Measurements from ENCODE around the gene DTNB.
A peak's percentile ranks its signal among the peaks of the same experiment; 100 is the strongest.

Gene DTNB

GRCh38 chr2:25424426-25425028 lies 248.8 kb downstream of the DTNB start (continued):
- TF ChIP-seq, protein P1, sequence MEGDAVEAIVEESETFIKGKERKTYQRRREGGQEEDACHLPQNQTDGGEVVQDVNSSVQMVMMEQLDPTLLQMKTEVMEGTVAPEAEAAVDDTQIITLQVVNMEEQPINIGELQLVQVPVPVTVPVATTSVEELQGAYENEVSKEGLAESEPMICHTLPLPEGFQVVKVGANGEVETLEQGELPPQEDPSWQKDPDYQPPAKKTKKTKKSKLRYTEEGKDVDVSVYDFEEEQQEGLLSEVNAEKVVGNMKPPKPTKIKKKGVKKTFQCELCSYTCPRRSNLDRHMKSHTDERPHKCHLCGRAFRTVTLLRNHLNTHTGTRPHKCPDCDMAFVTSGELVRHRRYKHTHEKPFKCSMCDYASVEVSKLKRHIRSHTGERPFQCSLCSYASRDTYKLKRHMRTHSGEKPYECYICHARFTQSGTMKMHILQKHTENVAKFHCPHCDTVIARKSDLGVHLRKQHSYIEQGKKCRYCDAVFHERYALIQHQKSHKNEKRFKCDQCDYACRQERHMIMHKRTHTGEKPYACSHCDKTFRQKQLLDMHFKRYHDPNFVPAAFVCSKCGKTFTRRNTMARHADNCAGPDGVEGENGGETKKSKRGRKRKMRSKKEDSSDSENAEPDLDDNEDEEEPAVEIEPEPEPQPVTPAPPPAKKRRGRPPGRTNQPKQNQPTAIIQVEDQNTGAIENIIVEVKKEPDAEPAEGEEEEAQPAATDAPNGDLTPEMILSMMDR (tag by site-specific recombination; IDR thresholded peaks at IDR 0.05): no peak

- CTCF ChIA-PET: no interaction called here
- TF ChIP-seq ZSCAN16 (tag by site-specific recombination; IDR thresholded peaks at IDR 0.05): peak; percentile 42; the same call in 1 of the 2 replicates
- TF ChIP-seq ZNF548 (tag by site-specific recombination; IDR thresholded peaks at IDR 0.05): no peak
- no peak for TF ChIP-seq ZNF596 (tag by site-specific recombination; IDR thresholded peaks at IDR 0.05)
- no peak for TF ChIP-seq ZNF626 (tag by site-specific recombination; IDR thresholded peaks at IDR 0.05)
- TF ChIP-seq KLF8 (tag by site-specific recombination; IDR thresholded peaks at IDR 0.05): no peak
- no peak for TF ChIP-seq ZNF2 (tag by site-specific recombination; IDR thresholded peaks at IDR 0.05)
- TF ChIP-seq, protein P2, sequence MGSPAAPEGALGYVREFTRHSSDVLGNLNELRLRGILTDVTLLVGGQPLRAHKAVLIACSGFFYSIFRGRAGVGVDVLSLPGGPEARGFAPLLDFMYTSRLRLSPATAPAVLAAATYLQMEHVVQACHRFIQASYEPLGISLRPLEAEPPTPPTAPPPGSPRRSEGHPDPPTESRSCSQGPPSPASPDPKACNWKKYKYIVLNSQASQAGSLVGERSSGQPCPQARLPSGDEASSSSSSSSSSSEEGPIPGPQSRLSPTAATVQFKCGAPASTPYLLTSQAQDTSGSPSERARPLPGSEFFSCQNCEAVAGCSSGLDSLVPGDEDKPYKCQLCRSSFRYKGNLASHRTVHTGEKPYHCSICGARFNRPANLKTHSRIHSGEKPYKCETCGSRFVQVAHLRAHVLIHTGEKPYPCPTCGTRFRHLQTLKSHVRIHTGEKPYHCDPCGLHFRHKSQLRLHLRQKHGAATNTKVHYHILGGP (tag by site-specific recombination; IDR thresholded peaks at IDR 0.05): no peak
- no peak for TF ChIP-seq ZNF416 (tag by site-specific recombination; IDR thresholded peaks at IDR 0.05)
- H3K4me3 ChIP-seq (ENCODE audit: low read depth, low read length): no peak overlapping the region
- no peaks in the 10 kb centered on the region for H3K4me1 ChIP-seq (ENCODE audit: control insufficient read depth, insufficient read depth, low read length)
- no peaks in the 10 kb centered on the region for H3K9me3 ChIP-seq (ENCODE audit: control insufficient read depth, insufficient read depth, low read depth, low read length)
- peaks cover 0 to 7% of the 10 kb centered on the region in 2 experiments; a peak in 2 of 3 replicates for H3K36me3 ChIP-seq (ENCODE audit: control insufficient read depth in 2 of 2, insufficient read depth in 1 of 2, low read length in 2 of 2)
- no peak overlapping the region for H3K27ac ChIP-seq (ENCODE audit: extremely low read depth, low read depth, low read length)
- POLR2A ChIA-PET: no interaction called here
These were observed 251.5 kb downstream of the DTNB start for GRCh38 chr2:25421820-25422411.

DNA sequence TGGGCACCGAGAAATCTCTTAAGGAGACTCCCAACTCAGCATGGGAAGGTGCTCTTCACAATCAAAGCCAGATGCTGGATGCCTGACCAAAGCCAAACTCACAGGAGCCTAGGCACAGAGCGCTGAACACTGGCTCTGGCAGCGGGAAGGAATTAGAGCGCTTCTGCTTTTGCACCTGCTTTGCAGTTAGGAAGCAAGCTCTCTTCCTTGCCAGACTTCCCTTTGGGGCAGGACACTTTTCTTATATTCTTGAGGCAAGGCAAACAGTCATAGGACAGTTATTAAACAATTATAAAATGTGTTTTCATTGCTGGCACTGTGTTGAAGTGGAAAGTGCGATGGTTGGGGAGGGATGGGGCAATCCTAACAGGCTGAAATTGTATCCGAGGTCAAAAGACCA lies 252.1 kb downstream of the DTNB start:
- POLR2A ChIA-PET: no interaction called here
- H3K4me3 ChIP-seq (ENCODE audit: low read depth, low read length): no peak overlapping the region
- H3K4me1 ChIP-seq (ENCODE audit: control insufficient read depth, insufficient read depth, low read length): no peaks in the 10 kb centered on the region
- no peak overlapping the region for H3K27ac ChIP-seq (ENCODE audit: extremely low read depth, low read depth, low read length)
- CTCF ChIA-PET: no interaction called here
- H3K36me3 ChIP-seq (ENCODE audit: control insufficient read depth in 2 of 2, insufficient read depth in 1 of 2, low read length in 2 of 2): peaks cover 0 to 7% of the 10 kb centered on the region in 2 experiments; a peak in 2 of 3 replicates
- TF ChIP-seq REST (tag by site-specific recombination; IDR thresholded peaks at IDR 0.05) (no peak), ZNF596 (tag by site-specific recombination; IDR thresholded peaks at IDR 0.05) (no peak), ZNF747 (tag by site-specific recombination; IDR thresholded peaks at IDR 0.05) (no peak), REPIN1 (tag by site-specific recombination; IDR thresholded peaks at IDR 0.05; ENCODE audit: low read depth) (no peak), ZNF155 (tag by site-specific recombination; IDR thresholded peaks at IDR 0.05) (no peak), SP7 (tag by site-specific recombination; IDR thresholded peaks at IDR 0.05) (no peak), FEZF1 (tag by site-specific recombination; IDR thresholded peaks at IDR 0.05) (no peak), ZNF449 (tag by site-specific recombination; IDR thresholded peaks at IDR 0.05) (no peak), ZNF19 (tag by site-specific recombination; IDR thresholded peaks at IDR 0.05; ENCODE audit: low read depth) (no peak), ZNF510 (tag by site-specific recombination; IDR thresholded peaks at IDR 0.05; ENCODE audit: insufficient replicate concordance) (no peak), ZXDB (tag by site-specific recombination; IDR thresholded peaks at IDR 0.05) (no peak)
- TF ChIP-seq, protein P3, sequence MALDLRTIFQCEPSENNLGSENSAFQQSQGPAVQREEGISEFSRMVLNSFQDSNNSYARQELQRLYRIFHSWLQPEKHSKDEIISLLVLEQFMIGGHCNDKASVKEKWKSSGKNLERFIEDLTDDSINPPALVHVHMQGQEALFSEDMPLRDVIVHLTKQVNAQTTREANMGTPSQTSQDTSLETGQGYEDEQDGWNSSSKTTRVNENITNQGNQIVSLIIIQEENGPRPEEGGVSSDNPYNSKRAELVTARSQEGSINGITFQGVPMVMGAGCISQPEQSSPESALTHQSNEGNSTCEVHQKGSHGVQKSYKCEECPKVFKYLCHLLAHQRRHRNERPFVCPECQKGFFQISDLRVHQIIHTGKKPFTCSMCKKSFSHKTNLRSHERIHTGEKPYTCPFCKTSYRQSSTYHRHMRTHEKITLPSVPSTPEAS (tag by site-specific recombination; IDR thresholded peaks at IDR 0.05): no peak
- H3K9me3 ChIP-seq (ENCODE audit: control insufficient read depth, insufficient read depth, low read depth, low read length): no peaks in the 10 kb centered on the region
